IPS-NIHi7 (cell line): ENCODE results near the gene NCF4.

Experiments
- DNase-seq: peaks from one replicate; pipeline ENCODE4 v3.0.0; 2012; ENCODE audit warnings: mixed read lengths; ENCODE audit errors: extremely low spot score

Gene NCF4

GRCh38 chr22:36838119-36839030, 22.4 kb upstream of the NCF4 start:
- no peak for DNase-seq

GRCh38 chr22:36839356-36840073, 21.3 kb upstream of the NCF4 start:
- no peak for DNase-seq

- no peak for DNase-seq
Measured at GRCh38 chr22:36840106-36840505, 20.7 kb upstream of the NCF4 start.

GRCh38 chr22:36846271-36846670, 14.5 kb upstream of the NCF4 start:
- no peak for DNase-seq

- no peak for DNase-seq
Measured at GRCh38 chr22:36846949-36847348, 13.9 kb upstream of the NCF4 start.

GRCh38 chr22:36850056-36850455, 10.8 kb upstream of the NCF4 start:
- no peak for DNase-seq

GRCh38 chr22:36850682-36851081, 10.1 kb upstream of the NCF4 start:
- no peak for DNase-seq

- no peak for DNase-seq
Measured at GRCh38 chr22:36852056-36852973, 8.5 kb upstream of the NCF4 start.

- DNase-seq: peak; percentile 87
Measured at GRCh38 chr22:36853407-36854099, 7.3 kb upstream of the NCF4 start.

- DNase-seq: no peak
Measured at GRCh38 chr22:36855478-36855877, 5.3 kb upstream of the NCF4 start.

GRCh38 chr22:36856121-36856791, 4.5 kb upstream of the NCF4 start:
- peak; percentile 94 for DNase-seq

- DNase-seq: no peak
Measured at GRCh38 chr22:36856792-36857135, 4.0 kb upstream of the NCF4 start.

GRCh38 chr22:36858156-36858555, 2.6 kb upstream of the NCF4 start:
- no peak for DNase-seq

GRCh38 chr22:36858966-36859365, 1.8 kb upstream of the NCF4 start:
- DNase-seq: no peak

GRCh38 chr22:36860017-36860416, 789 bp upstream of the NCF4 start:
- no peak for DNase-seq

- DNase-seq: no peak
Measured at GRCh38 chr22:36860438-36860820, 377 bp upstream of the NCF4 start.

- DNase-seq: no peak
Measured at GRCh38 chr22:36862251-36863242, 1.7 kb downstream of the NCF4 start.

GRCh38 chr22:36863281-36863680, 2.5 kb downstream of the NCF4 start:
- DNase-seq: no peak

- no peak for DNase-seq
Measured at GRCh38 chr22:36863979-36864378, 3.2 kb downstream of the NCF4 start.
